NCI-H345 treated with DMSO at 0.1 percent for 48 hours (cell line): ENCODE measurements around the gene C4orf50.
"Not testable (repeated sequence)": the region's sequence is repeated elsewhere in the genome, so short reads cannot be mapped to it uniquely, and the experiment has no call there.

ENCODE experiments used
- DNase-seq: peaks from one replicate; lab custom pipeline; 2025; ENCODE audit not compliant: unreplicated experiment; lab: John Stamatoyannopoulos, UW

C4orf50 gene

GRCh38 chr4:5952975-5953951 is 65.0 kb downstream of the C4orf50 start:
- no peak for DNase-seq

- DNase-seq, result no peak
Measured at GRCh38 chr4:5952286-5952974, 65.8 kb downstream of the C4orf50 start.

- not testable (repeated sequence) for DNase-seq
Measured at GRCh38 chr4:5946653-5947052, 71.6 kb downstream of the C4orf50 start.

- no peak for DNase-seq
Measured at GRCh38 chr4:5945936-5946335, 72.3 kb downstream of the C4orf50 start.

- DNase-seq, result no peak
Measured at GRCh38 chr4:5945171-5945570, 73.1 kb downstream of the C4orf50 start.

- DNase-seq, result no peak
Measured at GRCh38 chr4:5943561-5943960, 74.7 kb downstream of the C4orf50 start.

- no peak for DNase-seq
Measured at GRCh38 chr4:5942947-5943346, 75.3 kb downstream of the C4orf50 start.

GRCh38 chr4:5941601-5942000 is 76.6 kb downstream of the C4orf50 start:
- no peak for DNase-seq

- peak; percentile 34 for DNase-seq
Measured at GRCh38 chr4:5940470-5941203, 77.6 kb downstream of the C4orf50 start.

- DNase-seq, result no peak
Measured at GRCh38 chr4:5933996-5934831, 84.0 kb downstream of the C4orf50 start.

GRCh38 chr4:5933116-5933515 is 85.1 kb downstream of the C4orf50 start:
- DNase-seq, result peak; percentile 76

GRCh38 chr4:5932035-5932568 is 86.1 kb downstream of the C4orf50 start:
- DNase-seq, result peak; percentile 84

GRCh38 chr4:5931526-5931925 is 86.7 kb downstream of the C4orf50 start:
- peak; percentile 72 for DNase-seq

- DNase-seq, result no peak
Measured at GRCh38 chr4:5930876-5931275, 87.4 kb downstream of the C4orf50 start.

- DNase-seq, result no peak
Measured at GRCh38 chr4:5930456-5930855, 87.8 kb downstream of the C4orf50 start.

- DNase-seq, result no peak
Measured at GRCh38 chr4:5928844-5929420, 89.3 kb downstream of the C4orf50 start.

GRCh38 chr4:5928274-5928673 is 90.0 kb downstream of the C4orf50 start:
- no peak for DNase-seq

GRCh38 chr4:5927747-5928146 is 90.5 kb downstream of the C4orf50 start:
- no peak for DNase-seq

- DNase-seq, result no peak
Measured at GRCh38 chr4:5927116-5927515, 91.1 kb downstream of the C4orf50 start.

- DNase-seq, result no peak
Measured at GRCh38 chr4:5926598-5926997, 91.6 kb downstream of the C4orf50 start.
